Spleen (tissue), 7 donors: Measurements from ENCODE around the gene GRK6.

Experiments
- CTCF ChIP-seq, 11 experiments: fragments of 200-600 bp in 7 of 11; fragments of 450-650 bp in 4 of 11; sonication (generic) in 4 of 11; IDR thresholded peaks in 8 of 11; conservative IDR thresholded peaks in 3 of 11; 1 replicate in 7 of 11; 2 replicates in 4 of 11; pipeline versions ENCODE4 v1.4.0 to v1.8.0; 2016 to 2021; ENCODE audit warnings: antibody characterized with exemption in 11 of 11, inconsistent platforms in 4 of 11, mild to moderate bottlenecking in 1 of 11
- POLR2A ChIP-seq, 3 donors: fragments of 450-650 bp; IDR thresholded peaks; one replicate each; pipeline ENCODE4 v1.5.1; 2017; ENCODE audit warnings: antibody characterized with exemption in 3 of 3, mild to moderate bottlenecking in 1 of 3
- POLR2AphosphoS5 ChIP-seq, 3 donors: sonication (generic); formaldehyde crosslinking; IDR thresholded peaks; one replicate each; pipeline ENCODE4 v1.5.1; 2017; ENCODE audit warnings: antibody characterized with exemption in 3 of 3
- donor health status: DM: no; HTN: no; CAD: no; lungs with moderate emphysema.
- donor health status: DM: no; HTN: no; CAD: no.
- donor health status: DM: no; HTN: no; CAD: no.

GRCh38 chr5:177439518-177440053 lies 13.1 kb downstream of the GRK6 start:
- TF ChIP-seq CTCF (IDR thresholded peaks at IDR 0.05 in 8 of 11, conservative IDR thresholded peaks at IDR 0.05 in 3 of 11) (no peak), POLR2AphosphoS5 (IDR thresholded peaks at IDR 0.05) (no peak), POLR2A (IDR thresholded peaks at IDR 0.05) (no peak)
